Suprapubic skin (tissue), 4 donors: ENCODE measurements around the gene KRT73. TPM values are rescaled to one million over a fixed set of nuclear protein-coding genes. Genes with fewer than 3 reads are reported as not detected.

Source experiments
- DNase-seq, 2 donors: peaks; one replicate each; pipeline ENCODE4 v3.0.0-alpha.2; 2019; ENCODE audit warnings: low spot score in 2 of 2
- H3K27ac ChIP-seq: fragments of 200-600 bp; sonication (generic); one replicate; pipeline ENCODE4 v1.5.1; 2019
- H3K27me3 ChIP-seq: fragments of 200-600 bp; sonication (generic); one replicate; pipeline ENCODE4 v1.5.1; 2019
- H3K36me3 ChIP-seq: fragments of 200-600 bp; sonication (generic); one replicate; pipeline ENCODE4 v1.5.1; 2019
- H3K4me1 ChIP-seq: fragments of 200-600 bp; sonication (generic); one replicate; pipeline ENCODE4 v1.5.1; 2019
- H3K4me3 ChIP-seq: fragments of 200-600 bp; sonication (generic); one replicate; pipeline ENCODE4 v1.5.1; 2019; ENCODE audit warnings: mild to moderate bottlenecking
- H3K9me3 ChIP-seq: fragments of 200-600 bp; sonication (generic); one replicate; pipeline ENCODE4 v1.5.1; 2019
- CTCF ChIP-seq, 2 donors: fragments of 200-600 bp in 1 of 2; fragments of 450-650 bp in 1 of 2; sonication (generic) in 1 of 2; IDR thresholded peaks; one replicate each; pipeline ENCODE4 v1.5.1; 2016 to 2019; ENCODE audit warnings: antibody characterized with exemption in 2 of 2, mild to moderate bottlenecking in 1 of 2, moderate library complexity in 1 of 2
- EP300 ChIP-seq: sonication (generic); formaldehyde crosslinking; IDR thresholded peaks from one replicate; pipeline ENCODE4 v1.6.1; 2017; ENCODE audit warnings: antibody characterized with exemption
- POLR2A ChIP-seq, 2 donors: fragments of 450-650 bp; IDR thresholded peaks; one replicate each; pipeline ENCODE4 v1.6.1; 2017; ENCODE audit warnings: antibody characterized with exemption in 2 of 2, mild to moderate bottlenecking in 2 of 2, moderate library complexity in 2 of 2
- POLR2AphosphoS5 ChIP-seq, 3 donors: sonication (generic); formaldehyde crosslinking; IDR thresholded peaks; one replicate each; pipeline ENCODE4 v1.6.1; 2017; ENCODE audit warnings: antibody characterized with exemption in 3 of 3
- WGBS: methylation state at CpG from one replicate; pipeline ENCODE4 v1.1.5; 2018; 5-methylcytosine and 5-hydroxymethylcytosine counted together
- total RNA-seq, 4 donors: library from RNA; depleted of rRNA; stranded (reverse); fragments of >200 nt; gene quantifications; one replicate each; pipeline ENCODE4 v1.1.0, GENCODE V29; 2016

KRT73 gene
- total RNA-seq, 4 donors from 2014 or later: 8.7 to 27.4 (median 17.5) TPM

DNA sequence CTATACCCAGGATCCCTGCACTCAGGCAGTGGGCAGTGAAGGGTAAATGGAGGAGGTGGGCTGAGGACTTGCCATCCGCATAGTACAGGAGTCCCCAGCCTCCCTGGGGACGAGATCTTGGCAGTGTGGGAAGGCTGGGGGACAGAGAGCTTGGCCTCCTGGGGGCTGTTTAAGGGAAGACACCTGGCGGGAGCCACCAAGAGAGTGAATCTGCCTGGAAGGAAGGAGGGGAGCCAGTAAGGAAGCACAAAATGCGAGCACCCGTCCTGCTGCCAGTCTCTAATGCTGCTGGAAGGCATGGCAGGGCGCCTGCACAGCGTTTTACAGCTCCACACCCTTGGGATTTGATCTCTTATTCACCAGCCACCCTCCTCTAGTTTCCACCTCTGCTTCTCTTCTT is 41.0 kb upstream of the KRT73 start:
- H3K36me3 ChIP-seq: no peaks in the 10 kb centered on the region
- no peaks in the 10 kb centered on the region for H3K27me3 ChIP-seq
- TF ChIP-seq EP300 (no peak), POLR2A (IDR thresholded peaks at IDR 0.05) (no peak), POLR2AphosphoS5 (IDR thresholded peaks at IDR 0.05) (no peak), CTCF (IDR thresholded peaks at IDR 0.05) (no peak)
- H3K4me1 ChIP-seq: peaks cover 42% of the 10 kb centered on the region
- 44% methylated on average over 5 of the region's 7 CpGs for WGBS
- H3K4me3 ChIP-seq: no peak overlapping the region
- DNase-seq: no peak
- peak overlapping the region; percentile 22 for H3K27ac ChIP-seq
- no peaks in the 10 kb centered on the region for H3K9me3 ChIP-seq

- no peak for DNase-seq
- peaks cover 42% of the 10 kb centered on the region for H3K4me1 ChIP-seq
- H3K36me3 ChIP-seq: no peaks in the 10 kb centered on the region
- TF ChIP-seq POLR2AphosphoS5 (IDR thresholded peaks at IDR 0.05) (no peak), CTCF (IDR thresholded peaks at IDR 0.05) (no peak), POLR2A (IDR thresholded peaks at IDR 0.05) (no peak), EP300 (no peak)
- no peaks in the 10 kb centered on the region for H3K27me3 ChIP-seq
- H3K27ac ChIP-seq: no peak overlapping the region
- H3K4me3 ChIP-seq: no peak overlapping the region
- H3K9me3 ChIP-seq: no peaks in the 10 kb centered on the region
- 69% methylated on average over 4 of the region's 4 CpGs for WGBS
Observed at GRCh38 chr12:52658196-52658595, 39.8 kb upstream of the KRT73 start.

DNA sequence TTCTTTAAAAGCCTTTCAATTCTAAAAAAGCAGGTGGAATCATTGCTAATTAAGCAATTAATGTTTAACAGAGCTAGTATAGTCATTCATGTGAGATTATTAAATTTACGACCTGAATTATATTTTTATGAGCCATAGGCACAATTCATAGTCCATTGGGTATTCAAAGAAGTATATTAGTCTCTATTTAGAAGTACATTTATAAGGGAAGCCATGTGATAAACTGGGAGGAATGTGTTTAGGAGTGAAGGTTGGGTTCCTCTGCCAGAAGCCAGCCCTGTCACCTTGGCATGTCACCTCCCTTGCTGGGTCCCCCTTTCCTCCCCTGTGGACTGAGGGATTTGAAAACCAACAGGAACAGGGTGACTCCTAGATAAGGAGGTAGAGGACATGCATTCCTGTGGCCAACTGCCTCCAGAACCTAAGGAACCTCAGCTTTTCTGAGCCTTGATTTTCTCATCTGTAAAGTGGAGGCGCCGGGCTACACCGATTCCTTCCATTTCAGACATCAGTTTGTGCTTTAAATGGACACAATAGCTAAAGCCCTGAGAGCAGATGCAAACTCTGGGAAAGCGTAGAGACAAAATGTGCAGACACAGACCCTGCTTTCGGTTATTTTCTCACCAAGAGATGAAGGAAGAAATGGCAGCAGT is 39.0 kb upstream of the KRT73 start:
- Histone ChIP-seq H3K27ac (no peak overlapping the region), H3K4me1 (peaks cover 36% of the 10 kb centered on the region), H3K27me3 (no peaks in the 10 kb centered on the region), H3K36me3 (no peaks in the 10 kb centered on the region), H3K4me3 (no peak overlapping the region), H3K9me3 (no peaks in the 10 kb centered on the region)
- DNase-seq: no peak
- TF ChIP-seq POLR2A (IDR thresholded peaks at IDR 0.05): no peak
- no peak for TF ChIP-seq POLR2AphosphoS5 (IDR thresholded peaks at IDR 0.05)
- TF ChIP-seq EP300: no peak
- no peak for TF ChIP-seq CTCF (IDR thresholded peaks at IDR 0.05)
- 74% methylated on average over 6 of the region's 6 CpGs for WGBS

DNA sequence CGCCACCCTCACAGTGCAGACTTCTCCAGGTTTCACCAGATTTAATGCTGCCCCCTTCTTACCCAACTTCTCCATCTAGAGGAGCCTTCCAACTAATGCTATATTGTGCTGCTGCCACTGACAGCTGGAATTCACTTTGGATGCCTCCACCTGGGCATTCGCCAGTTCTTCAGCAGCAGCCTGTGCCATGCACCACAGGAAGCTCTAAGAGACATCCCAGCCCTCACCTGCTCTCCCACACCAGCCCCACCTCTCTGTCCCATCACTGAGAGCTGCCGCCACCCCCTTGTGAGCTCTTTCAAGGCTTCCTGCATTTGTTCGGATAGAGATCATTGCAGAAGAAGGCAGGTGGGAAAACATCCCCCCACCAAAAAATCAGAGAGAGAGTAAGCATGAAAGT is 38.3 kb upstream of the KRT73 start:
- no peaks in the 10 kb centered on the region for H3K27me3 ChIP-seq
- 55% methylated on average over 4 of the region's 4 CpGs for WGBS
- peaks cover 36% of the 10 kb centered on the region for H3K4me1 ChIP-seq
- DNase-seq: no peak
- no peak overlapping the region for H3K27ac ChIP-seq
- H3K9me3 ChIP-seq: no peaks in the 10 kb centered on the region
- H3K4me3 ChIP-seq: no peak overlapping the region
- TF ChIP-seq CTCF (IDR thresholded peaks at IDR 0.05) (no peak), EP300 (no peak), POLR2AphosphoS5 (IDR thresholded peaks at IDR 0.05) (no peak)
- H3K36me3 ChIP-seq: no peaks in the 10 kb centered on the region

DNA sequence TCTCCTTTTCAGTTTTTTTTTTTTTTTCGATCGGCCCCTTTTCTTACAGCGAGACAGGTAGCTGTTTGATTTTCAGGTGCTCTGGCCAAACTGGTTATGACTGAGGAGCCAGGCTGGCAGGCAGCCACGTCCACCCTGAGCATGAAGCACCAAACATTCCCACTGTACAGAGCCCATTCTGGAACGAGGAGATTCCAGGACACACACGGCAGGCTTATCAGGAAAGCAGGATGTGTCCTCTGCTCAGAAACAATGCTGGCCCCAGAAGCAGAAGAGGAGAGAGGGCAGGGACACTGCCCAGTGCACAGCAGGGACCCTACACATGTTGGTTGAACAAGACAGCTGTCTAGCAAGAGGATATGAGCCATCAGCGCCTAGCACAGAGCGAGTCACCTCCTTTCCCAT is 37.4 kb upstream of the KRT73 start:
- no peaks in the 10 kb centered on the region for H3K36me3 ChIP-seq
- no peak for DNase-seq
- no peak overlapping the region for H3K4me3 ChIP-seq
- peaks cover 41% of the 10 kb centered on the region for H3K4me1 ChIP-seq
- TF ChIP-seq EP300 (no peak), POLR2A (IDR thresholded peaks at IDR 0.05) (no peak), CTCF (IDR thresholded peaks at IDR 0.05) (no peak), POLR2AphosphoS5 (IDR thresholded peaks at IDR 0.05) (no peak)
- no peak overlapping the region for H3K27ac ChIP-seq
- H3K27me3 ChIP-seq: no peaks in the 10 kb centered on the region
- WGBS: 49% methylated on average over 8 of the region's 8 CpGs
- no peaks in the 10 kb centered on the region for H3K9me3 ChIP-seq
